Stimulated activated CD4-positive, alpha-beta T cell treated with anti-CD3 and anti-CD28 coated beads, Interleukin-1b, Interleukin-23, amount 100 ng/mL, for 4 hours (primary cell): ENCODE results near the gene DCAF17.
"Not testable (repeated sequence)": the region's sequence is repeated elsewhere in the genome, so short reads cannot be mapped to it uniquely, and the experiment has no call there.

Experiments used
- DNase-seq, 2 donors: peaks; one replicate each; pipeline ENCODE4 v3.0.0-alpha.2; 2020; ENCODE audit warnings: low read depth in 2 of 2

Gene DCAF17

GRCh38 chr2:171452773-171453172 is 18.7 kb downstream of the DCAF17 start:
- no peak for DNase-seq

- no peak for DNase-seq
Measured at GRCh38 chr2:171459498-171459897, 25.5 kb downstream of the DCAF17 start.

- DNase-seq = no peak
Measured at GRCh38 chr2:171460537-171460936, 26.5 kb downstream of the DCAF17 start.

GRCh38 chr2:171469176-171469575 is 35.1 kb downstream of the DCAF17 start:
- DNase-seq = no peak

GRCh38 chr2:171470129-171470528 is 36.1 kb downstream of the DCAF17 start:
- no peak for DNase-seq

GRCh38 chr2:171475979-171476378 is 42.0 kb downstream of the DCAF17 start:
- no peak for DNase-seq

GRCh38 chr2:171478345-171478744 is 44.3 kb downstream of the DCAF17 start:
- DNase-seq = no peak

GRCh38 chr2:171479154-171479814 is 45.3 kb downstream of the DCAF17 start:
- DNase-seq = no peak

GRCh38 chr2:171480908-171481307 is 46.9 kb downstream of the DCAF17 start:
- DNase-seq = no peak

GRCh38 chr2:171482308-171482707 is 48.3 kb downstream of the DCAF17 start:
- no peak for DNase-seq

- no peak for DNase-seq
Measured at GRCh38 chr2:171482877-171483276, 48.9 kb downstream of the DCAF17 start.

- DNase-seq = no peak
Measured at GRCh38 chr2:171483793-171484192, 49.8 kb downstream of the DCAF17 start.

- no peak for DNase-seq
Measured at GRCh38 chr2:171485116-171485515, 51.1 kb downstream of the DCAF17 start.

- DNase-seq = no peak
Measured at GRCh38 chr2:171487201-171487600, 53.2 kb downstream of the DCAF17 start.

GRCh38 chr2:171487803-171488259 is 53.8 kb downstream of the DCAF17 start:
- DNase-seq = no peak

- DNase-seq = no peak
Measured at GRCh38 chr2:171490577-171490976, 56.6 kb downstream of the DCAF17 start.

- DNase-seq = no peak
Measured at GRCh38 chr2:171491292-171491691, 57.3 kb downstream of the DCAF17 start.

- no peak for DNase-seq
Measured at GRCh38 chr2:171492664-171493063, 58.6 kb downstream of the DCAF17 start.

- DNase-seq = not testable (repeated sequence)
Measured at GRCh38 chr2:171497664-171498063, 63.6 kb downstream of the DCAF17 start.

GRCh38 chr2:171505374-171505773 is 71.3 kb downstream of the DCAF17 start:
- DNase-seq = no peak

- DNase-seq = no peak
Measured at GRCh38 chr2:171509945-171510731, 76.1 kb downstream of the DCAF17 start.

- no peak for DNase-seq
Measured at GRCh38 chr2:171512014-171512413, 78.0 kb downstream of the DCAF17 start.

- DNase-seq = no peak
Measured at GRCh38 chr2:171512683-171513195, 78.7 kb downstream of the DCAF17 start.
